ENCODE measurements around the gene CRB1. TPM values are rescaled to one million over a fixed set of nuclear protein-coding genes. Genes with fewer than 3 reads are reported as not detected.

Gene CRB1
- total and polyA plus RNA-seq, 2 of the 8 experiments (the other 6 are each of a cell fraction or from before 2014, with no cell fraction given), result 0.03 TPM; not detected in 1

- TF ChIP-seq SAP30 (IDR thresholded peaks at IDR 0.05; ENCODE audit: insufficient read depth, insufficient replicate concordance, low read length) (no peak), CTBP2 (IDR thresholded peaks at IDR 0.05; ENCODE audit: borderline replicate concordance, insufficient read depth, insufficient read length, low read length) (no peak), YY1 (IDR thresholded peaks at IDR 0.05; ENCODE audit: low read depth, low read length) (no peak), NANOG (IDR thresholded peaks at IDR 0.05; ENCODE audit: insufficient read depth, low read depth, low read length, poor library complexity, severe bottlenecking) (no peak), GTF2F1 (IDR thresholded peaks at IDR 0.05; ENCODE audit: borderline replicate concordance, low read depth, low read length) (no peak), ATF2 (IDR thresholded peaks at IDR 0.05; ENCODE audit: low read length) (no peak), CBX5 (IDR thresholded peaks at IDR 0.05; ENCODE audit: low read depth, low read length) (no peak)
These were observed 49.2 kb upstream of the CRB1 start (continued) for GRCh38 chr1:197218857-197219256.
